ENCODE data around the gene DLX3. TPM values are rescaled to one million over a fixed set of nuclear protein-coding genes. Genes with fewer than 3 reads are reported as not detected.

The DLX3 gene
- total RNA-seq, 3 donors from 2014 or later, result 0.44 to 0.98 TPM; not detected in 1

DNA sequence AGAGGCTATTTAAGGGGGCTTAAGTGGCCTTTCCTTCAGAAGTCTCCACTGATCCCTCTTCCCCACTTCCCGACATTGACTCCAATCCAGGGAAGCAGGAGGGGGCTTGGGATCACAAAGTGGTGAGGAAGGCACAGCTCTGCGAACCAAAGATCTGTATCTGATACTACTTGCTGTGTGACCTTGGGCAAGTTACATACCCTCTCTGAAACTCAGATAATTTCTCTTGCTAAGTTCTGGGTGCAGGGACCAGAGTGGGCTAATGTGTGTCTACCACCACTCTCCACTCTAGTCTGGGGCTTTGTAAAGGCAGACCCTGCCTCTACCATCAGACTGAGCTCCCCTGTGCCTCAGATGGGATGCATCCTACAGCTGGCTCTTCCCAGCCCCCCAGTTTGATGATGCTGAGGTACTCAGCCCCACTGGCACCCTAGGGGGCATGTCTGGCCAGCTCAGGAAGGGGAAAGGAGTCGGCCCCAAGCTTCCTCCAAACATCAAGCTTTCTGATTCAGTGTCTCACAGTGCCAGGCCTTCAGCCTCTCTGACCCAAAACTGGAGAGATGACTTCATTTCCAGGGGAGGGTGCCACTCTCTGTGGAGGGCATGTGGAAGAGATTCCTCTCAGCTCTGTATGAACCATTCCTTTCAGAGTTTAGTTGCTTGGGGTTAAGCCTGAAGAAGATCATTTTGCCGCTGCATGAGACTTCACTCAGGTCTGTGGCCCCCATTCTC lies 15.1 kb downstream of the DLX3 start:
- TF ChIP-seq, protein P1, sequence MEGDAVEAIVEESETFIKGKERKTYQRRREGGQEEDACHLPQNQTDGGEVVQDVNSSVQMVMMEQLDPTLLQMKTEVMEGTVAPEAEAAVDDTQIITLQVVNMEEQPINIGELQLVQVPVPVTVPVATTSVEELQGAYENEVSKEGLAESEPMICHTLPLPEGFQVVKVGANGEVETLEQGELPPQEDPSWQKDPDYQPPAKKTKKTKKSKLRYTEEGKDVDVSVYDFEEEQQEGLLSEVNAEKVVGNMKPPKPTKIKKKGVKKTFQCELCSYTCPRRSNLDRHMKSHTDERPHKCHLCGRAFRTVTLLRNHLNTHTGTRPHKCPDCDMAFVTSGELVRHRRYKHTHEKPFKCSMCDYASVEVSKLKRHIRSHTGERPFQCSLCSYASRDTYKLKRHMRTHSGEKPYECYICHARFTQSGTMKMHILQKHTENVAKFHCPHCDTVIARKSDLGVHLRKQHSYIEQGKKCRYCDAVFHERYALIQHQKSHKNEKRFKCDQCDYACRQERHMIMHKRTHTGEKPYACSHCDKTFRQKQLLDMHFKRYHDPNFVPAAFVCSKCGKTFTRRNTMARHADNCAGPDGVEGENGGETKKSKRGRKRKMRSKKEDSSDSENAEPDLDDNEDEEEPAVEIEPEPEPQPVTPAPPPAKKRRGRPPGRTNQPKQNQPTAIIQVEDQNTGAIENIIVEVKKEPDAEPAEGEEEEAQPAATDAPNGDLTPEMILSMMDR (IDR thresholded peaks at IDR 0.05), result no peak
- TF ChIP-seq POLR2A (IDR thresholded peaks at IDR 0.05), result no peak
- no peak for TF ChIP-seq POLR2AphosphoS5 (IDR thresholded peaks at IDR 0.05)

DNA sequence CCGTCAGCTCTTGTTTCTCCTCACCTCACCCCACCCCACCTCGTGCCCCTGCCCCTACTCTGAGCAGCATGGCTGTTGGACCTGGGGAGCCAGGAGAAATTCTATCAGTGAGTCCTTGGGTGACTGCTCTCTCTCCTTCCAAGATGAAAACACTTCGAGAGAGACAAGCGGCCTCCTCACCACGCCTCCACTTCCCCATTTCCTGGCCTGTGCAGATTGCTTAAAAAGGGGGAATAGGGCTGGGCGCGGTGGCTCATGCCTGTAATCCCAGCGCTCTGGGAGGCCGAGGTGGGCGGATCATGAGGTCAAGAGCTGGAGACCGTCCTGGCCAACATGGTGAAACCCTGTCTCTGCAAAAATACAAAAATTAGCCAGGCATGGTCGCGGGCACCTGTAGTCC lies 16.5 kb downstream of the DLX3 start:
- Histone ChIP-seq H3K9me3 (no peaks in the 10 kb centered on the region), H3K27me3 (peaks cover 0 to 52% of the 10 kb centered on the region in 2 donors), H3K27ac (no peak overlapping the region), H3K36me3 (no peaks in the 10 kb centered on the region), H3K4me1 (no peaks in the 10 kb centered on the region), H3K4me3 (no peak overlapping the region)
- TF ChIP-seq POLR2AphosphoS5 (IDR thresholded peaks at IDR 0.05) (no peak), POLR2A (IDR thresholded peaks at IDR 0.05) (no peak)
- TF ChIP-seq, protein P1 (IDR thresholded peaks at IDR 0.05), result no peak
- intact Hi-C loops (cut with DNase I; ENCODE audit: low total_unique reads), result no loop called here
- DNase-seq (ENCODE audit: low spot score in 2 of 2), result no peak

More for the DNA sequence above, 15.1 kb downstream of the DLX3 start:
- Histone ChIP-seq H3K36me3 (no peaks in the 10 kb centered on the region), H3K9me3 (no peaks in the 10 kb centered on the region), H3K27ac (no peak overlapping the region), H3K27me3 (peaks cover 0 to 38% of the 10 kb centered on the region in 2 donors), H3K4me3 (no peak overlapping the region), H3K4me1 (no peaks in the 10 kb centered on the region)
- no peak for DNase-seq (ENCODE audit: low spot score in 2 of 2)
- intact Hi-C loops (cut with DNase I; ENCODE audit: low total_unique reads), result no loop called here

DNA sequence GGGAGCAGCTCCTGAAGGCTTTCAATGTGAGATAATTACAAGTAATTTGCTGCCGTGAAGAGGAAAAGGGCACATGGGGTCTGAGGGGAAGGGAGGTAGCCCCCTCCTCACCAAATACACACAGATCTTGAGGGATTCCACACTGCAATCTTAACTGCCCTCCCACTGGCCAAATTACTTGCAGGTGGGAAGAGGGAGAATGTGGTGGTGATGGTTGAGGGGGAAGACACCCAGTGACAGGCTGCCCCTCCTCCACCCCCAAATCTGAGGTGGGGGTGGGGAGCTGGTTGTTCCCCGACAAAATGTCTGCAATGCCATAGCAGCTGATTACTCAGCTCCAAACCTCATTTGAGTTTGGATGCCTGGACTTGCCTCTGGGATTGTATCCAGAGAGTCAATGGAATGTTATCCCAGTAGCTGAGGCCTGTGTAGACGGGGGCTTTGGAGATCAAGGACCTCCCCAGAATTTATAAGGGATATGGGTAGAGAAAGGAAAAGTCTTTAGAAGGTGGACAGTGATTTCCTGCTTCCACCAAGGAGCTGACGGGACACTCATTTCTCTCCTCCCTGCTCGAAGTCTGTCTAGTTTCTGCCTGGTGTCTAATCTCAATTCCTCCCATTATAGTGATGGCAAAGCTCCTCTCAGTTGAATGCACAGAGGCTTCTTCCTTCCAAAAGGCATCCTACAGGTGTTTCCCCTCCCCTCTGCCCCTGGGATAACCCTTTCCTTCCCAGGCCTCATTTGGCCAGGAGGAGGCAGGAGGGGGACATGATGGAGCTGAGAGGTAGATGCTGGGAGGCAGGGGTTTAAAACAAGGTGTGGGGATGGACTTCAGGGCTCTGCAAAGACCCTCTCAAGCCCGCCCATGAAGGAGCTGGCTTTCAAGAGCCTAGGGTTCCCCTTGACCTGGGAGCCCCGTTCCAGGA lies 17.3 kb downstream of the DLX3 start:
- TF ChIP-seq POLR2AphosphoS5 (IDR thresholded peaks at IDR 0.05), result no peak
- peaks cover 0 to 60% of the 10 kb centered on the region in 2 donors for H3K27me3 ChIP-seq
- H3K4me1 ChIP-seq, result no peaks in the 10 kb centered on the region

DNA sequence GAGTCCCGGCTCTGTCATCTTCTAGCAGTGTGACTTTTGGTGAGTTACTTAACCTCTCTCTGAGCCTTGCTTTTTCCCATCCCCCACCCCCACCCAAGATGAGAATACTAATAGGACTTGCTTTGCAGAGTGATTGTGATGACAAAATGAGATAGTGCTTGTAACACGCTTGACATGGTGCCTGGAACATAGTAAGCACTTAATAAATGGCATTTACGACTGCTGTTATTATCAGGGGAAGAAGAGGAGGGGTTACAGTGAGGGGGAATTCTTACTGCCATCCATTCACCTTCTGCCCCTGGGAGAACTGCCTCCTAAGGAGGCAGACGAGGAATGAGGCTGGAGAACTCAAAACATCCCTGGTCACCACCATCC lies 18.2 kb downstream of the DLX3 start:
- Histone ChIP-seq H3K9me3 (no peaks in the 10 kb centered on the region), H3K27me3 (peaks cover 0 to 69% of the 10 kb centered on the region in 2 donors), H3K27ac (no peak overlapping the region), H3K4me1 (peaks cover 0 to 5% of the 10 kb centered on the region in 2 donors), H3K4me3 (no peak overlapping the region), H3K36me3 (no peaks in the 10 kb centered on the region)
- DNase-seq (ENCODE audit: low spot score in 2 of 2), result no peak
- TF ChIP-seq, protein P1 (IDR thresholded peaks at IDR 0.05), result no peak
- no peak for TF ChIP-seq POLR2AphosphoS5 (IDR thresholded peaks at IDR 0.05)
- TF ChIP-seq POLR2A (IDR thresholded peaks at IDR 0.05), result no peak
- intact Hi-C loops (cut with DNase I; ENCODE audit: low total_unique reads), result no loop called here

More for the DNA sequence above, 17.3 kb downstream of the DLX3 start:
- H3K27ac ChIP-seq, result no peak overlapping the region
- intact Hi-C loops (cut with DNase I; ENCODE audit: low total_unique reads), result no loop called here
- no peaks in the 10 kb centered on the region for H3K9me3 ChIP-seq
- no peak for DNase-seq (ENCODE audit: low spot score in 2 of 2)
- no peak overlapping the region for H3K4me3 ChIP-seq
- no peaks in the 10 kb centered on the region for H3K36me3 ChIP-seq

DNA sequence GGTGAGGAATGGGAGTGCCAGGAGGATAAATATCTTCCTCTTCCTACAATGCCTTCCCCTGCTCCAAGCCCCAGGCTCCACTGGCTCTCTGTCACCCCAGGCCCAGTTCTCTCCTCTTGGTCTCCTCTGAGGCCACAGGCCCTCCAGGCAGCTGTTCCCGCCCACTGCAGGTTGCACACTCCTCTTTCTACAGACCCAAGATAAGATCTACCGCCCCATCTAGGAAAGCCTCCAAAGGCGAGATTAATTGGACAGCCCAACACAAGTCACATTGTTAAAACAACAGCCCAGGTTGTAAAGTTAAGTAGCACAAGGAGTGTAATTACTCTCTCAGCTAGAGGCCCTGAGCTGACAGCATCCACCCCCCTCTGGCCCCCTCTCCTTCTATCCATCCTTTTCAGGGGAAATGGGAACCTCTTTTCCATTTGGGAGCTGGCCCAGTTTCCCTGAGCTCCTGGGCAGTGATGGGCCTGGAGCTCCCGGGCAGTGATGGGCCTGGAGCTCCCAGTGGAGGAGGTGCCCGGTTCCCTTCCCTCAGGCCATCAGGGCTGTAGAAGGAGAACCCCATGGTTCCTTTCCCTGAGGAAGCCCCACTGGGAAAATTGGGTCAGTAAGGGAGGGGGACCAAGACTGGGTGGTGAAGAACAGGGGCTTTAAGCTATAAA lies 18.7 kb downstream of the DLX3 start:
- intact Hi-C loops (cut with DNase I; ENCODE audit: low total_unique reads), result no loop called here

More for the DNA sequence above, 18.7 kb downstream of the DLX3 start:
- no peak overlapping the region for H3K27ac ChIP-seq
- TF ChIP-seq POLR2AphosphoS5 (IDR thresholded peaks at IDR 0.05) (no peak), POLR2A (IDR thresholded peaks at IDR 0.05) (no peak)
- TF ChIP-seq, protein P1 (IDR thresholded peaks at IDR 0.05), result no peak
- no peaks in the 10 kb centered on the region for H3K36me3 ChIP-seq
- H3K27me3 ChIP-seq, result peaks cover 3 to 74% of the 10 kb centered on the region in 2 donors
- no peak overlapping the region for H3K4me3 ChIP-seq
- peaks cover 0 to 5% of the 10 kb centered on the region in 2 donors for H3K4me1 ChIP-seq
- no peak for DNase-seq (ENCODE audit: low spot score in 2 of 2)
- no peaks in the 10 kb centered on the region for H3K9me3 ChIP-seq

All from breast epithelium (tissue), 4 donors.